ENCODE measurements around the gene FAAH. TPM values are rescaled to one million over a fixed set of nuclear protein-coding genes. Genes with fewer than 3 reads are reported as not detected.

Gene FAAH
- total RNA-seq, 1 donor from 2014 or later = 38.6 TPM

- Mint-ChIP-seq H3K27me3 (peaks cover 84% of the 10 kb centered on the region), H3K4me1 (ENCODE audit: low read depth) (no peaks in the 10 kb centered on the region), H3K9me3 (ENCODE audit: low read depth) (no peaks in the 10 kb centered on the region), H3K27ac (no peak overlapping the region), H3K36me3 (ENCODE audit: insufficient read depth) (no peaks in the 10 kb centered on the region), H3K4me3 (ENCODE audit: low read depth) (no peak overlapping the region)
- TF ChIP-seq CTCF (IDR thresholded peaks at IDR 0.05; ENCODE audit: unreplicated experiment) = no peak
- no peak for DNase-seq (ENCODE audit: low spot score, unreplicated experiment)
These were observed 62.4 kb downstream of the FAAH start for GRCh38 chr1:46456411-46456963.

DNA sequence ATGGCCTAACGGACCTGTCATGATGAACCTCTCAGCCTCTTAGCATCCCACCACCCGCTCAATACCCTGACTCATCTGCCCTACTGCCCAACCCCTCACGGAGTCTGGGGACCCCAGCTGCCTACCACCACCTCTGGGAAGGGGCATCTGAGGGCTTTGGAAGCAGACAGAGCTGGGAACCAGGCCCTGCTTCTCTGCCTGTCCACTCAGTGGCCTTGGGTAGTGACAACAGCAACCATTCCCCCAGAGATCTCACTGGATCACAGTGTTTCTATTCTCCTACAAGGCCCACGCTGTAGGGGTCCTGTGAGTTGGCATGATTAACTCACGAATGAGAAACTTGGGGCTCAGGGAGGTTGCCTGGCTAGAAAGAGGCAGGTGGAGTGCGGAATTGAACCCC, 63.1 kb downstream of the FAAH start:
- no peak for TF ChIP-seq CTCF (IDR thresholded peaks at IDR 0.05; ENCODE audit: unreplicated experiment)
- no peaks in the 10 kb centered on the region for H3K9me3 Mint-ChIP-seq (ENCODE audit: low read depth)
- H3K27ac Mint-ChIP-seq = no peak overlapping the region
- no peak for DNase-seq (ENCODE audit: low spot score, unreplicated experiment)
- H3K36me3 Mint-ChIP-seq (ENCODE audit: insufficient read depth) = no peaks in the 10 kb centered on the region
- H3K4me3 Mint-ChIP-seq (ENCODE audit: low read depth) = no peak overlapping the region
- peaks cover 84% of the 10 kb centered on the region for H3K27me3 Mint-ChIP-seq
- peaks cover 3% of the 10 kb centered on the region for H3K4me1 Mint-ChIP-seq (ENCODE audit: low read depth)

DNA sequence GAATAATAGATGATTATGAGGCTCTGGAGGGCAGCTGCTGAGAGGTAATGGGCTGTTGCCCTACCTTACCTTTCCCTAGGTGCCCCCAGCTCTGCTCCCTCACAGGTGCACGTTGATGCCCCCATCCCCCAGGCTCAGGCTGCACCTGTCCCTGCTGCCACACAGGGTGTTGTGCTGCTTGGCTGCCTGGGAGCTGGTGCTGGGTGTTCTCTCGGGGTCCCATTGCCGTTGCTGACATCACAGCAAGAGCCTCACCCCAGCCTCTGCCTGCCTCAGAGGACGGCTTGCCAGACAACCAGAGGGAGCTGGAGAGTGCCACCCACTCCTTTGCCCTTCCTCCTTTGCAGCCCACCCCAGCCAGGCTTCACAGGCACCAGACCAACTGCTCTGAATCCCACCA, 64.1 kb downstream of the FAAH start:
- Mint-ChIP-seq H3K36me3 (ENCODE audit: insufficient read depth) (no peaks in the 10 kb centered on the region), H3K4me1 (ENCODE audit: low read depth) (peaks cover 5% of the 10 kb centered on the region), H3K4me3 (ENCODE audit: low read depth) (no peak overlapping the region), H3K9me3 (ENCODE audit: low read depth) (no peaks in the 10 kb centered on the region), H3K27ac (no peak overlapping the region), H3K27me3 (peaks cover 84% of the 10 kb centered on the region)
- TF ChIP-seq CTCF (IDR thresholded peaks at IDR 0.05; ENCODE audit: unreplicated experiment) = no peak
- no peak for DNase-seq (ENCODE audit: low spot score, unreplicated experiment)

DNA sequence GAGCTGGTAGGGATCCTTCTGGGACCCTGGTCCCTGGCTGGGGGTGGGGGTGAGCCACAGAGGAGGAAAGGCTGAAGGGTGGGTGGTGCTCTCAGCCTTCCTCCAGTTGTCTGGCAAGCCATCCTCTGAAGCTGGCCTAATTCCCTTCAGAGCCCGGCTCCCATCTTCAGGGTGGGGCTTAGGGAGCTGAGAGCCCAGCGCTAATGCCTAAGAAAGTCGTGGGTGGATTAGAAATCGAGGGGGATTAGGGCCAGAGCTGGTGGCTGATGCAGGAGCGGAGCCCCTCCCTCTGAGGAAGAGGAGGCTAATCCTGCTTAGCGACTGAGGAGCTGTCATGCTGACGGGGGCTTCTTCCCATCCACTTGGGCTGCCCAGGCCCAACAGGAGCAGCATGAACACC, 64.7 kb downstream of the FAAH start:
- Mint-ChIP-seq H3K36me3 (ENCODE audit: insufficient read depth) (no peaks in the 10 kb centered on the region), H3K4me1 (ENCODE audit: low read depth) (peaks cover 5% of the 10 kb centered on the region)
- DNase-seq (ENCODE audit: low spot score, unreplicated experiment) = no peak

GRCh38 chr1:46459315-46459714, 65.2 kb downstream of the FAAH start:
- H3K4me1 Mint-ChIP-seq (ENCODE audit: low read depth) = peaks cover 5% of the 10 kb centered on the region
- H3K9me3 Mint-ChIP-seq (ENCODE audit: low read depth) = no peaks in the 10 kb centered on the region
- H3K36me3 Mint-ChIP-seq (ENCODE audit: insufficient read depth) = no peaks in the 10 kb centered on the region
- H3K27me3 Mint-ChIP-seq = peaks cover 81% of the 10 kb centered on the region
- H3K27ac Mint-ChIP-seq = no peak overlapping the region
- no peak for TF ChIP-seq CTCF (IDR thresholded peaks at IDR 0.05; ENCODE audit: unreplicated experiment)
- H3K4me3 Mint-ChIP-seq (ENCODE audit: low read depth) = no peak overlapping the region
- DNase-seq (ENCODE audit: low spot score, unreplicated experiment) = no peak

More for the DNA sequence above, 64.7 kb downstream of the FAAH start:
- Mint-ChIP-seq H3K27ac (no peak overlapping the region), H3K9me3 (ENCODE audit: low read depth) (no peaks in the 10 kb centered on the region), H3K27me3 (peaks cover 81% of the 10 kb centered on the region), H3K4me3 (ENCODE audit: low read depth) (no peak overlapping the region)
- no peak for TF ChIP-seq CTCF (IDR thresholded peaks at IDR 0.05; ENCODE audit: unreplicated experiment)
